Ovary (tissue), 3 donors: ENCODE data around the gene HS6ST2.

ENCODE experiments used
- EP300 ChIP-seq: sonication (generic); formaldehyde crosslinking; IDR thresholded peaks from one replicate; pipeline ENCODE4 v1.6.1; 2017; ENCODE audit warnings: antibody characterized with exemption
- POLR2A ChIP-seq: fragments of 450-650 bp; IDR thresholded peaks from one replicate; pipeline ENCODE4 v1.6.1; 2017; ENCODE audit warnings: antibody characterized with exemption, mild to moderate bottlenecking, moderate library complexity
- TF ChIP-seq, protein P1 (sequence below), 3 donors: fragments of 450-650 bp in 2 of 3; fragments of 200-600 bp in 1 of 3; IDR thresholded peaks; one replicate each; pipeline versions ENCODE4 v1.5.1 to v1.8.0; 2016 to 2022; ENCODE audit warnings: antibody characterized with exemption in 3 of 3, mild to moderate bottlenecking in 1 of 3
- donor health status: DM: no; HTN: no; CAD: no.

GRCh38 chrX:132795181-132795580, 163.2 kb downstream of the HS6ST2 start:
- TF ChIP-seq, protein P1, sequence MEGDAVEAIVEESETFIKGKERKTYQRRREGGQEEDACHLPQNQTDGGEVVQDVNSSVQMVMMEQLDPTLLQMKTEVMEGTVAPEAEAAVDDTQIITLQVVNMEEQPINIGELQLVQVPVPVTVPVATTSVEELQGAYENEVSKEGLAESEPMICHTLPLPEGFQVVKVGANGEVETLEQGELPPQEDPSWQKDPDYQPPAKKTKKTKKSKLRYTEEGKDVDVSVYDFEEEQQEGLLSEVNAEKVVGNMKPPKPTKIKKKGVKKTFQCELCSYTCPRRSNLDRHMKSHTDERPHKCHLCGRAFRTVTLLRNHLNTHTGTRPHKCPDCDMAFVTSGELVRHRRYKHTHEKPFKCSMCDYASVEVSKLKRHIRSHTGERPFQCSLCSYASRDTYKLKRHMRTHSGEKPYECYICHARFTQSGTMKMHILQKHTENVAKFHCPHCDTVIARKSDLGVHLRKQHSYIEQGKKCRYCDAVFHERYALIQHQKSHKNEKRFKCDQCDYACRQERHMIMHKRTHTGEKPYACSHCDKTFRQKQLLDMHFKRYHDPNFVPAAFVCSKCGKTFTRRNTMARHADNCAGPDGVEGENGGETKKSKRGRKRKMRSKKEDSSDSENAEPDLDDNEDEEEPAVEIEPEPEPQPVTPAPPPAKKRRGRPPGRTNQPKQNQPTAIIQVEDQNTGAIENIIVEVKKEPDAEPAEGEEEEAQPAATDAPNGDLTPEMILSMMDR (IDR thresholded peaks at IDR 0.05), result no peak
- TF ChIP-seq POLR2A (no peak), EP300 (no peak)
